Right lobe of liver (tissue), 4 donors: Measurements from ENCODE around the gene SPAG16.

Source experiments
- POLR2A ChIP-seq: fragments of 450-650 bp; IDR thresholded peaks from one replicate; pipeline ENCODE4 v1.6.1; 2017; ENCODE audit warnings: antibody characterized with exemption, mild to moderate bottlenecking
- TF ChIP-seq, protein P1 (sequence below), 4 donors: fragments of 200-600 bp in 3 of 4; fragments of 450-650 bp in 1 of 4; IDR thresholded peaks; one replicate each; pipeline versions ENCODE4 v1.5.1 to v1.8.0; 2016 to 2022; ENCODE audit warnings: antibody characterized with exemption in 4 of 4, mild to moderate bottlenecking in 2 of 4
- donor health status: DM: no; HTN: no; CAD: no.
- donor health status: DM: no; HTN: no; CAD: no.
- donor health status: DM: no; HTN: yes; CAD: no.

- TF ChIP-seq, protein P1, sequence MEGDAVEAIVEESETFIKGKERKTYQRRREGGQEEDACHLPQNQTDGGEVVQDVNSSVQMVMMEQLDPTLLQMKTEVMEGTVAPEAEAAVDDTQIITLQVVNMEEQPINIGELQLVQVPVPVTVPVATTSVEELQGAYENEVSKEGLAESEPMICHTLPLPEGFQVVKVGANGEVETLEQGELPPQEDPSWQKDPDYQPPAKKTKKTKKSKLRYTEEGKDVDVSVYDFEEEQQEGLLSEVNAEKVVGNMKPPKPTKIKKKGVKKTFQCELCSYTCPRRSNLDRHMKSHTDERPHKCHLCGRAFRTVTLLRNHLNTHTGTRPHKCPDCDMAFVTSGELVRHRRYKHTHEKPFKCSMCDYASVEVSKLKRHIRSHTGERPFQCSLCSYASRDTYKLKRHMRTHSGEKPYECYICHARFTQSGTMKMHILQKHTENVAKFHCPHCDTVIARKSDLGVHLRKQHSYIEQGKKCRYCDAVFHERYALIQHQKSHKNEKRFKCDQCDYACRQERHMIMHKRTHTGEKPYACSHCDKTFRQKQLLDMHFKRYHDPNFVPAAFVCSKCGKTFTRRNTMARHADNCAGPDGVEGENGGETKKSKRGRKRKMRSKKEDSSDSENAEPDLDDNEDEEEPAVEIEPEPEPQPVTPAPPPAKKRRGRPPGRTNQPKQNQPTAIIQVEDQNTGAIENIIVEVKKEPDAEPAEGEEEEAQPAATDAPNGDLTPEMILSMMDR (IDR thresholded peaks at IDR 0.05): no peak
- no peak for TF ChIP-seq POLR2A
These were observed 948.0 kb downstream of the SPAG16 start for GRCh38 chr2:214232271-214232670.
